Activated CD8-positive, alpha-beta T cell treated with anti-CD3 and anti-CD28 coated beads for 36 hours (primary cell): ENCODE data around the gene ANKRD61. TPM values are rescaled to one million over a fixed set of nuclear protein-coding genes. Genes with fewer than 3 reads are reported as not detected.
A peak's percentile ranks its signal among the peaks of the same experiment; 100 is the strongest.
"Not testable (repeated sequence)": the region's sequence is repeated elsewhere in the genome, so short reads cannot be mapped to it uniquely, and the experiment has no call there.

ENCODE experiments used
- ATAC-seq: fragments of 200-7000 bp; cut with Tn5 transposase; one replicate; pipeline ENCODE4 v1.10.0; 2021; ENCODE audit warnings: mild to moderate bottlenecking, moderate library complexity
- CTCF ChIA-PET: fragments of 350-600 bp; sonication (Branson Sonifier 250); formaldehyde crosslinking; loops from one replicate; lab custom pipeline; 2021; ENCODE audit warnings: antibody characterized with exemption; lab: Charles Lee
- POLR2A ChIA-PET: fragments of 350-600 bp; sonication (Branson Sonifier 250); formaldehyde crosslinking; loops from one replicate; lab custom pipeline; 2021; ENCODE audit warnings: antibody characterized with exemption; lab: Charles Lee
- DNase-seq: peaks from one replicate; pipeline ENCODE4 v3.0.0-alpha.2; 2020
- H3K27ac Mint-ChIP-seq: one replicate; pipeline ENCODE4 v1.8.0; 2021; ENCODE audit warnings: mild to moderate bottlenecking, mixed read lengths
- H3K27me3 Mint-ChIP-seq: one replicate; pipeline ENCODE4 v1.8.0; 2021; ENCODE audit warnings: mixed read lengths
- H3K36me3 Mint-ChIP-seq: one replicate; pipeline ENCODE4 v1.8.0; 2021; ENCODE audit warnings: low read depth, mixed read lengths
- H3K4me1 Mint-ChIP-seq: one replicate; pipeline ENCODE4 v1.8.0; 2021; ENCODE audit warnings: low read depth, mixed read lengths
- H3K4me3 Mint-ChIP-seq: one replicate; pipeline ENCODE4 v1.8.0; 2021; ENCODE audit warnings: mild to moderate bottlenecking, moderate library complexity, mixed read lengths
- H3K9me3 Mint-ChIP-seq: one replicate; pipeline ENCODE4 v1.8.0; 2021; ENCODE audit warnings: mixed read lengths
- CTCF ChIP-seq: fragments of 200-600 bp; IDR thresholded peaks from one replicate; pipeline ENCODE4 v1.8.0; 2022; ENCODE audit warnings: antibody characterized with exemption, mild to moderate bottlenecking
- intact Hi-C: fragments of 100-400 bp; cut with micrococcal nuclease; formaldehyde crosslinking; loops from one replicate; pipeline ENCODE4 v1.10.0; 2022
- total RNA-seq, 2 experiments: library from RNA; stranded (reverse); gene quantifications; one replicate each; pipeline ENCODE4 v1.2.3, GENCODE V29; 2021

Gene ANKRD61
- under 1 TPM in 1 of 2 experiments, not detected in 1; 0.27 TPM for total RNA-seq

GRCh38 chr7:6030988-6031387, at the start of gene ANKRD61:
Gene ANKRD61, plus strand, starts transcription at chr7:6031376. Its CDS starts 0 bp downstream, at chr7:6031376.
- Mint-ChIP-seq H3K36me3 (peaks cover 54% of the 10 kb centered on the region), H3K4me3 (no peak within 1 kb of the TSS), H3K4me1 (peaks cover 25% of the 10 kb centered on the region), H3K27me3 (no peaks in the 10 kb centered on the region), H3K27ac (peak within 1 kb of the TSS; percentile 19), H3K9me3 (no peaks in the 10 kb centered on the region)
- no peak for ATAC-seq
- intact Hi-C loops: no loop called here
- POLR2A ChIA-PET: interaction anchor here (0.7 to 0.8 kb wide), 2 partner anchors 10 to 412 kb away, joined by 3 read pairs; no protein-coding TSS in a partner anchor
- no peak for DNase-seq
- CTCF ChIA-PET: interaction anchor here (1.5 kb wide), 1 partner anchor 35 kb away, joined by 3 read pairs; no protein-coding TSS in a partner anchor
- no peak for TF ChIP-seq CTCF

GRCh38 chr7:5987061-5987460, 44.1 kb upstream of the ANKRD61 start:
- POLR2A ChIA-PET, H3K9me3 Mint-ChIP-seq, H3K27ac Mint-ChIP-seq, H3K4me1 Mint-ChIP-seq, ATAC-seq, intact Hi-C loops, H3K27me3 Mint-ChIP-seq, DNase-seq, CTCF ChIA-PET, H3K4me3 Mint-ChIP-seq: not testable (repeated sequence)
- H3K36me3 Mint-ChIP-seq: peaks cover 33% of the 10 kb centered on the region

GRCh38 chr7:5997210-5997808, 33.9 kb upstream of the ANKRD61 start:
- CTCF ChIA-PET: interaction anchor here (0.9 to 1.5 kb wide), 10 partner anchors 10 to 327 kb away, joined by 3 to 8 read pairs (median 4); no protein-coding TSS in a partner anchor
- DNase-seq: peak; percentile 54
- Mint-ChIP-seq H3K36me3 (peaks cover 28% of the 10 kb centered on the region), H3K9me3 (no peaks in the 10 kb centered on the region), H3K27ac (no peak overlapping the region), H3K4me1 (no peaks in the 10 kb centered on the region), H3K4me3 (no peak overlapping the region), H3K27me3 (no peaks in the 10 kb centered on the region)
- intact Hi-C loops: no loop called here
- peak; percentile 63 for TF ChIP-seq CTCF
- ATAC-seq: peak; percentile 47
- POLR2A ChIA-PET: interaction anchor here (0.7 to 1.6 kb wide), 2 partner anchors 30 to 141 kb away, joined by 3 to 4 read pairs; no protein-coding TSS in a partner anchor

- peaks cover 34% of the 10 kb centered on the region for H3K4me1 Mint-ChIP-seq
- ChIA-PET POLR2A (interaction anchor here (1.7 kb wide), 1 partner anchor 18 kb away, joined by 3 read pairs; no protein-coding TSS in a partner anchor), CTCF (interaction anchor here (1.0 kb wide), 1 partner anchor 10 kb away, joined by 4 read pairs; no protein-coding TSS in a partner anchor)
- intact Hi-C loops: no loop called here
- peak overlapping the region; percentile 88 for H3K4me3 Mint-ChIP-seq
- peak overlapping the region; percentile 91 for H3K27ac Mint-ChIP-seq
- DNase-seq (no peak), ATAC-seq (no peak)
- no peak for TF ChIP-seq CTCF
- peaks cover 27% of the 10 kb centered on the region for H3K36me3 Mint-ChIP-seq
- no peaks in the 10 kb centered on the region for H3K9me3 Mint-ChIP-seq
- H3K27me3 Mint-ChIP-seq: no peaks in the 10 kb centered on the region
Observed at GRCh38 chr7:6007386-6007785, 23.8 kb upstream of the ANKRD61 start.

- H3K4me3 Mint-ChIP-seq: peak overlapping the region; percentile 88
- H3K9me3 Mint-ChIP-seq, ATAC-seq, intact Hi-C loops, H3K27me3 Mint-ChIP-seq: not testable (repeated sequence)
- POLR2A ChIA-PET: interaction anchor here (0.5 to 1.7 kb wide), 6 partner anchors 10 to 467 kb away, joined by 3 to 5 read pairs (median 3); no protein-coding TSS in a partner anchor
- H3K27ac Mint-ChIP-seq: peak overlapping the region; percentile 91
- peaks cover 39% of the 10 kb centered on the region for H3K4me1 Mint-ChIP-seq
- CTCF ChIA-PET: interaction anchor here (1.1 kb wide), 1 partner anchor 11 kb away, joined by 4 read pairs; no protein-coding TSS in a partner anchor
- peaks cover 30% of the 10 kb centered on the region for H3K36me3 Mint-ChIP-seq
- DNase-seq: peak; percentile 29
Observed at GRCh38 chr7:6007835-6008590, 23.2 kb upstream of the ANKRD61 start.
